ENCODE results near the gene LURAP1L. TPM values are rescaled to one million over a fixed set of nuclear protein-coding genes. Genes with fewer than 3 reads are reported as not detected.

Gene LURAP1L
- total RNA-seq, 2 donors from 2014 or later, result 19.3 to 42.5 TPM

DNA sequence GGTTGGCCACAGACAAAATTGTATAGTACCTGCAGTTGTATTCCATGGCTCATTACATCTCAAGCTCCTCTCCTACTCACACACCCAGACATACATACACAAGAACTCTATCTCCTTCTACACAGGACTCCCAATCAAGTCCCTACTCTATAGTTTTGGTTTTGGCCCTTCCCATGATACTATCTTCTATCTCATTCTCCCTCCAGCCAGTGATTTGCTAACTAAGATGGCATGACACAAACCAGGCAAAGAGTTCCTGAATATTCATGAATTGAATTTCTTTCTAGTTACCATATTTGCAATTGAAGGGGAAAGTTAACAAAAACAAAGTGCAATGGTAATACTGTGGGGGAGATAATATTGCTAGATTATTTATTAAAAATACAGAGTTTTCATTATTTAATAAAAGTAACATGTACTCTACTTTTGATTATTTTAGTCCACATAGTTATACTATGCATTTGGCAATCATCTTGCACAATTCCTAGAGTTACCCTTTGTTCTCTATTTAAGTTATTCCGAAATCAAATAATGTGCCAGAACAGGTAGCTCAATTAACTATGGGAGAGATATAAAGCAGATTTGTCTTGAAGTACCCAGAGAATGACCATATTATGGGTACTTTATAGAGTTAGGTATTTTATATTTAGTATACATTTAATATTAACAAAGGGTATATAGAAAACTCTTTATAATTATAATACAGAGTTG, 9.6 kb upstream of the LURAP1L start:
- H3K4me3 ChIP-seq, result no peak overlapping the region
- intact Hi-C loops (cut with DNase I), result no loop called here
- TF ChIP-seq, protein P1, sequence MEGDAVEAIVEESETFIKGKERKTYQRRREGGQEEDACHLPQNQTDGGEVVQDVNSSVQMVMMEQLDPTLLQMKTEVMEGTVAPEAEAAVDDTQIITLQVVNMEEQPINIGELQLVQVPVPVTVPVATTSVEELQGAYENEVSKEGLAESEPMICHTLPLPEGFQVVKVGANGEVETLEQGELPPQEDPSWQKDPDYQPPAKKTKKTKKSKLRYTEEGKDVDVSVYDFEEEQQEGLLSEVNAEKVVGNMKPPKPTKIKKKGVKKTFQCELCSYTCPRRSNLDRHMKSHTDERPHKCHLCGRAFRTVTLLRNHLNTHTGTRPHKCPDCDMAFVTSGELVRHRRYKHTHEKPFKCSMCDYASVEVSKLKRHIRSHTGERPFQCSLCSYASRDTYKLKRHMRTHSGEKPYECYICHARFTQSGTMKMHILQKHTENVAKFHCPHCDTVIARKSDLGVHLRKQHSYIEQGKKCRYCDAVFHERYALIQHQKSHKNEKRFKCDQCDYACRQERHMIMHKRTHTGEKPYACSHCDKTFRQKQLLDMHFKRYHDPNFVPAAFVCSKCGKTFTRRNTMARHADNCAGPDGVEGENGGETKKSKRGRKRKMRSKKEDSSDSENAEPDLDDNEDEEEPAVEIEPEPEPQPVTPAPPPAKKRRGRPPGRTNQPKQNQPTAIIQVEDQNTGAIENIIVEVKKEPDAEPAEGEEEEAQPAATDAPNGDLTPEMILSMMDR (IDR thresholded peaks at IDR 0.05), result no peak

DNA sequence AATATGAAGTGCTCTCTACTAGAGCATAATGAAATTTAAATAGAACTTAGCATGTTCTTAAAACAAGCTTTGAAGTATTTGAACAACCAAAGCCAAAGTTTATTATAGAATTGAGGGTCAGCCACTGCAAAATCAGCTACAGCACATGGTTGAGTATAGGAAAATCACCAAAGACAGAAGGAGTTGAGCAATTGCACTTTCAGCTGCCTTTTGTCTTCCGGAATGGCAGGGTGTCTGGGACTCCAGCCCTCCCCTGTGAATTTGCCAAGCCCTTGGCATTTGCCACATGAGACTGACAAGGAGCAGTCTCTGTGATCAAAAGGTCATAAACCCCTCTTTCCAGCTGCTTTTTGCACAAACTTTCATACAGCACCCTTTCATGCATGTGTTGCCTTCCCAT, 8.5 kb upstream of the LURAP1L start:
- no peak overlapping the region for H3K9ac ChIP-seq (ENCODE audit: low read depth in 2 of 2, low read length in 2 of 2)
- H3K27me3 ChIP-seq, result no peaks in the 10 kb centered on the region
- H3K9me3 ChIP-seq, result no peaks in the 10 kb centered on the region
- intact Hi-C loops (cut with DNase I), result no loop called here
- no peak overlapping the region for H3K4me3 ChIP-seq
- H3K36me3 ChIP-seq, result no peaks in the 10 kb centered on the region
- TF ChIP-seq, protein P1 (IDR thresholded peaks at IDR 0.05), result no peak
- H3K4me1 ChIP-seq, result no peaks in the 10 kb centered on the region
- no peak for DNase-seq
- no peak overlapping the region for H3K27ac ChIP-seq

More for the DNA sequence above, 9.6 kb upstream of the LURAP1L start:
- no peak for DNase-seq
- H3K36me3 ChIP-seq, result no peaks in the 10 kb centered on the region
- H3K27me3 ChIP-seq, result no peaks in the 10 kb centered on the region
- no peak overlapping the region for H3K9ac ChIP-seq (ENCODE audit: low read depth in 2 of 2, low read length in 2 of 2)
- H3K27ac ChIP-seq, result no peak overlapping the region
- no peaks in the 10 kb centered on the region for H3K4me1 ChIP-seq
- H3K9me3 ChIP-seq, result no peaks in the 10 kb centered on the region

DNA sequence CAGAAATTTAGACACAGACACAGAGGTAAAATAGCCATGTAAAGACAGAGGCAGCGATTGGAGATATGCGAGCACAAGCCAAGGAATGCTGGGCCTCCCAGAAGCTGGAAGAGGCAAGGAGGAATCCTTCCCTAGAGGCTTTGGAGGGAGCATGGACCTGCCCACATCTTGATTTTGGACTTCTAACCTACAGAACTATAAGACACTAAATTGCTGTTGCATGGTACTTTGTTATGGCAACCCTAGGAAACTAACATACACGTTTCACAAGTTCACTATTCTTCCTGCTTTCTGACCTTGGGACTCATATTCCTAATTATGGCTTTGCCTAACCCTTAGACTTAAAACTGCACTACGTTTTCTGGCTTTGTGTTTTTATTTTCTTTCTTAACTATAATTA, 4.6 kb upstream of the LURAP1L start:
- intact Hi-C loops (cut with DNase I), result no loop called here
- H3K27me3 ChIP-seq, result no peaks in the 10 kb centered on the region
- H3K4me3 ChIP-seq, result no peak overlapping the region
- H3K36me3 ChIP-seq, result no peaks in the 10 kb centered on the region
- no peak overlapping the region for H3K9ac ChIP-seq (ENCODE audit: low read depth in 2 of 2, low read length in 2 of 2)
- no peak for DNase-seq
- H3K27ac ChIP-seq, result no peak overlapping the region
- H3K9me3 ChIP-seq, result no peaks in the 10 kb centered on the region
- TF ChIP-seq, protein P1 (IDR thresholded peaks at IDR 0.05), result no peak
- no peaks in the 10 kb centered on the region for H3K4me1 ChIP-seq

DNA sequence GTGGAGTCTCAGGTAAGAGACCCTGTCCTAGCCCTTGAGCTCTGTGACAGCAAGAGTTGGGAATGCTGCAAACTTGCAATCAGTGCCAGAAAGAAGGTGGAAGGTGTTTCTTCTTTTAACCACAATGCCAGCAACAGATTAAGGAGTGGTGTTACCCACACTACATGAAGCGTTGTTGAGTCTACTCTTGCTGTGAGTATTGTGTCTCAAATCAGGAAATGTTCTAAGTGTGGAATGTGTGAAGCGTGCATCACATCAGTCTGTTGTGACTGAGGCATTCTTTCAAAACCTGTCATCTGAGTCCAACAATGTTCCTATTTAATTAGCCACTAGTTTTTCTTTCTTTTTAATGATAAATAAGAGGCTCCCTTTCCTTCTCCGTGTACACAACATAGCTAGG, 2.9 kb upstream of the LURAP1L start:
- Histone ChIP-seq H3K4me3 (no peak overlapping the region), H3K36me3 (no peaks in the 10 kb centered on the region), H3K27ac (no peak overlapping the region), H3K4me1 (no peaks in the 10 kb centered on the region), H3K9me3 (no peaks in the 10 kb centered on the region), H3K9ac (ENCODE audit: low read depth in 2 of 2, low read length in 2 of 2) (no peak overlapping the region), H3K27me3 (no peaks in the 10 kb centered on the region)
- no peak for DNase-seq
- TF ChIP-seq, protein P1 (IDR thresholded peaks at IDR 0.05), result no peak
- intact Hi-C loops (cut with DNase I), result no loop called here

DNA sequence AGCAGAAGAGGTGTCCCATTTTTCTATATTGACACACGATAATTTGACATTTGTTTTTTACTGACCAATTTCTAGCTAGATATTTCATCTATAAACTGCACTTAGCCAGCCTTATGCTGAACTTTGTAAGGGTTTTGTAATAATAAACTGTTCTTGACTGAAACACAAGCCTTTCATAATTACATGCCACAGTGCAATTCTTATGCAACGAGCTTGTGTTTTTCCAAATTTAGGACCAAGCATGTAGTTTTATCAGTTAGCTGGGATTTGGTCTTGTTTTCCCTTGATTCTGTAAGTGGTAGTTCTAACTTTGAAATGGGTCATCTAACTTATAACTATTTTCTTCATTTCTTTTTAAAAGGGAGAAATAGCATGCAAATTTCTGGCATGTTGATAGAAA, 1.3 kb upstream of the LURAP1L start:
- intact Hi-C loops (cut with DNase I), result no loop called here
- no peak overlapping the region for H3K4me3 ChIP-seq
- DNase-seq, result no peak
- no peaks in the 10 kb centered on the region for H3K36me3 ChIP-seq
- TF ChIP-seq, protein P1 (IDR thresholded peaks at IDR 0.05), result no peak
- H3K27ac ChIP-seq, result no peak overlapping the region
- H3K27me3 ChIP-seq, result no peaks in the 10 kb centered on the region
- H3K9ac ChIP-seq (ENCODE audit: low read depth in 2 of 2, low read length in 2 of 2), result no peak overlapping the region
- H3K4me1 ChIP-seq, result no peaks in the 10 kb centered on the region
- H3K9me3 ChIP-seq, result no peaks in the 10 kb centered on the region

All from colonic mucosa (tissue), 4 donors.